Stimulated activated CD4-positive, alpha-beta T cell treated with anti-CD3 and anti-CD28 coated beads, Interleukin-12 subunit alpha, Interleukin-12 subunit beta, amount 100 ng/mL, for 24 hours (primary cell): Measurements from ENCODE around the gene PSORS1C2.
A peak's percentile ranks its signal among the peaks of the same experiment; 100 is the strongest.
"Not testable (repeated sequence)": the region's sequence is repeated elsewhere in the genome, so short reads cannot be mapped to it uniquely, and the experiment has no call there.

Experiments used
- DNase-seq, 2 experiments: peaks; one replicate each; pipeline ENCODE4 v3.0.0-alpha.2; 2020; ENCODE audit warnings: low read depth in 2 of 2

The PSORS1C2 gene

GRCh38 chr6:31165986-31166385 is 27.1 kb upstream of the PSORS1C2 start:
- DNase-seq, result no peak

- DNase-seq, result not testable (repeated sequence)
Observed at GRCh38 chr6:31165064-31165832, 26.4 kb upstream of the PSORS1C2 start.

- not testable (repeated sequence) for DNase-seq
Observed at GRCh38 chr6:31164475-31165063, 25.7 kb upstream of the PSORS1C2 start.

GRCh38 chr6:31163922-31164321 is 25.1 kb upstream of the PSORS1C2 start:
- no peak for DNase-seq

GRCh38 chr6:31162463-31163165 is 23.7 kb upstream of the PSORS1C2 start:
- DNase-seq, result no peak

GRCh38 chr6:31161216-31162126 is 22.6 kb upstream of the PSORS1C2 start:
- no peak for DNase-seq

- DNase-seq, result no peak
Observed at GRCh38 chr6:31158863-31159855, 20.3 kb upstream of the PSORS1C2 start.

- DNase-seq, result peak; percentile 99
Observed at GRCh38 chr6:31158140-31158862, 19.4 kb upstream of the PSORS1C2 start, which contains the start of gene TCF19. Gene TCF19 (plus strand): TSS chr6:31158589. CDS start chr6:31159470, 881 bp downstream.

- DNase-seq, result no peak
Observed at GRCh38 chr6:31157513-31158139, 18.8 kb upstream of the PSORS1C2 start, which contains the start of gene CCHCR1. Gene CCHCR1 (minus strand): TSS chr6:31157802. CDS start chr6:31157600, 202 bp downstream.

GRCh38 chr6:31156641-31157040 is 17.8 kb upstream of the PSORS1C2 start:
- no peak for DNase-seq

GRCh38 chr6:31154436-31154835 is 15.6 kb upstream of the PSORS1C2 start:
- DNase-seq, result no peak

GRCh38 chr6:31152781-31153180 is 13.9 kb upstream of the PSORS1C2 start:
- no peak for DNase-seq

- DNase-seq, result no peak
Observed at GRCh38 chr6:31149827-31150447, 11.1 kb upstream of the PSORS1C2 start.

- DNase-seq, result no peak
Observed at GRCh38 chr6:31145386-31145785, 6.5 kb upstream of the PSORS1C2 start.

GRCh38 chr6:31144970-31145340 is 6.1 kb upstream of the PSORS1C2 start:
- no peak for DNase-seq

GRCh38 chr6:31144296-31144969 is 5.6 kb upstream of the PSORS1C2 start:
- DNase-seq, result no peak

- DNase-seq, result no peak
Observed at GRCh38 chr6:31143148-31143547, 4.3 kb upstream of the PSORS1C2 start.

GRCh38 chr6:31142361-31142761 is 3.5 kb upstream of the PSORS1C2 start:
- no peak for DNase-seq
